SW 1271 (cell line): ENCODE measurements around the gene C8G.
A peak's percentile ranks its signal among the peaks of the same experiment; 100 is the strongest.

ENCODE experiments used
- DNase-seq, 2 experiments: peaks; one replicate each; lab custom pipeline; 2025; lab: John Stamatoyannopoulos, UW

C8G gene

GRCh38 chr9:136944519-136945332 lies at the start of gene C8G, which contains the start of gene FBXW5:
TSS of gene C8G (plus strand) at chr9:136945243. CDS start at chr9:136945321, 78 bp downstream.
TSS of gene FBXW5 (minus strand) at chr9:136944738. CDS start at chr9:136944083, 655 bp downstream.
- DNase-seq = peak; percentile 72 to 90

DNA sequence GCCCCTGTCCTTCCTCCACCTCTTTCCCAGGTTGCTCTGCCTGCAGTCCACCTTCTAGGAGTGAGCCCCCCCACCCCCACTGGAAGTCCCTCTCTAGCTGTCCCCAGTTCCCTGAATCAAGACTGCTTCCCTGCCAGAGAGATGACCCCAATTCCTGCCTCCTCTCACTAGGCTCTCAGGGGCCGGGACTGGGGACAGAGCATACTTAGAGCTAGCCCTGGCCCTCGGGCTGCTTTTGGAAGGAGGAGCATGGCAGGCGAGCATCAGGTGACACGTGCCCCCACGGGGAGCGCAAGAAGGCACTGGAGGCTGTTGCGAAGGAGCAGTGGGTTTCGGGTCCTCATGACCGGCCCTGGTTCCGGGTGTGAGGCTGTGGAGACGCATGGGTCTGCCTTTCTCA lies 49.0 kb upstream of the C8G start:
- DNase-seq = no peak

DNA sequence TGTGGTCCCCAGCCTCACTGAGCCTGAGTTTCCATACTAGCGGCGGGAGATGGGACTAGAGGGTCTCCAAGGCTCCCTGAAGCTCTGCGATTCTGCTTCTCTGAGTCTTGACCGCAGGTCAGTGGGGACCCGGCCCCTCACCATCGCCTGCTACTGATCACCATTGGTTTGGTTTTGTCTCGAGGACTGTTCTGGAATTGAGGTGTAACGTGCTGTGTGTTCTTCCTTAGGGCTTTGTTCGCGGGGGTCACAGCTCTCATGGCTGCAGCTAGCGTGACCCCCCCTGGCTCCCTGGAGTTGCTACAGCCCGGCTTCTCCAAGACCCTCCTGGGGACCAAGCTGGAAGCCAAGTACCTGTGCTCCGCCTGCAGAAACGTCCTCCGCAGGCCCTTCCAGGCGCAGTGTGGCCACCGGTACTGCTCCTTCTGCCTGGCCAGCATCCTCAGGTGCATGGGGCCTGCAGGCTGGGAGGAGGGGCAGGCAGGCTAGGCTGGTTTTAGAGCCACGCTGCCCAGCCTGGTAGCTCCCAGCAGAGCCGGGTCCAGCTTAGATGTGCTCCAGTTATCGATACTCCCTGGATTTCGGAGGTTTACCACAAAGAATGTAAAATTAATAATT lies 46.5 kb upstream of the C8G start:
- no peak for DNase-seq

DNA sequence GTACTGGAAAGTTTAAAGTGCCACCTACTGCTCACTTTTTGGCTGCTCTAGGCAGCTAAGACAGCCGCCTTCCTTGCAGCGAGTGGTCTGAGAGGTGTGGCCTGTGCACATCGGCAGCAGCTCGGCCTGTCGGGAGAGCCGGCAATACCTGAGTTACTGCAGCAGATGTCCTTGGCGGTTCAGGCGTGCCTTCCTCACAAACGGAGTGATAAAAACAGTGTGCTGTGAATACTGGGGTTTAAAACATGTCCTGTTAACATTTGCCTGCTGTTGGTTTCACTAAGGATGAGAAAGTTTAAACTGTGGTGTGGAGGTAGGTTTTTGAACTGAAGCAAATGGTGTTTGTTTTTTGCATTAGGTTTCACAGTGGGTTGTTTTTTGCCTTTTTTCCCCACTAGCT lies 45.8 kb upstream of the C8G start:
- no peak for DNase-seq

DNA sequence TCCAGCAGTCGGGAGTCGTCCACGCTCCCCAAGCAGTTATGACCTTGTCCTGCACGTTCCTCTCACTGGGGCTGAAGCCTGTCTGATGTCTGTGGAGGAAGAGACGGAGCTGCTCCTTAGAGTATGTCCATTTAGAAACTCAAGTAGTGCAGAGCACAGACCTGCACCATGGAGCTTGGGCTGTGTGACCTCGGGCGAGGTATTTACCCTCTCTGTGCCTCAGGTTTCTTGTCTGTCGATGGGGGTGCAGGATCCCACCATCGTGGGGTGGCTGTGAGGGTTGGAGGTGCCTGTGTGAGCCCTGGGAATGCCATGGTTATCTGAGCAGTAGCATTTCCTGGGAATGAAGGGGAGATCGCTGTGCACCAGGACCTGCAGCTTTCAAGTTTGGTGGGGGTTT lies 44.5 kb upstream of the C8G start:
- DNase-seq = no peak

DNA sequence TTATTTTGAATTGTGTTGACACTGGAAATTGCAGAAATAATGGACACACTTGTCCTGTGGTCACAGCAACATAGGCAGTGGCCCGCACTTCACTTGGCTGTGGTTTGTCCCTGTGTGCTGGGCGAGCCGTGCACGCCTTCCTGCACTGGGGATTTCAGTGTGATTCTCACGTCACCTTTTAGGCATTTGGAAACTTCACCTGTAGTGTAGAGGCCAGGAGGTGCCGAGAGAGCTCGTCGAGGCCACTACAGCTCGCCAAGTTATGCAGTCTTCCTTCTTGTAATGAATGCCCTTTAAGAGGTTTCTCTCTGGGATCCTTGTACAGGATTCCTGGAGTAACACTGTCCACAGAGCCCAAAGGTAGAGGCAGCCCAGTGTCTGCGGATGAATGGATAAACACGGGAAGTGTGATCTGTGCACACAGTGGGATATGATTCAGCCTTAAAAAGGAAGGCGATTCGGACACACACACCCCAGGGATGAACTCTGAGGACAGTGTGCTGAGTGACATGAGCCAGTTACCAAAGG lies 44.0 kb upstream of the C8G start:
- DNase-seq = no peak

- peak; percentile 72 to 81 for DNase-seq
Measured at GRCh38 chr9:136901516-136902258, 43.4 kb upstream of the C8G start.

- peak; percentile 26 to 77 for DNase-seq
Measured at GRCh38 chr9:136902259-136902821, 42.7 kb upstream of the C8G start.

GRCh38 chr9:136903041-136903554 lies 41.9 kb upstream of the C8G start:
- DNase-seq = no peak

- no peak for DNase-seq
Measured at GRCh38 chr9:136906266-136906665, 38.8 kb upstream of the C8G start.

GRCh38 chr9:136907011-136907914 lies 37.8 kb upstream of the C8G start:
- DNase-seq = no peak

DNA sequence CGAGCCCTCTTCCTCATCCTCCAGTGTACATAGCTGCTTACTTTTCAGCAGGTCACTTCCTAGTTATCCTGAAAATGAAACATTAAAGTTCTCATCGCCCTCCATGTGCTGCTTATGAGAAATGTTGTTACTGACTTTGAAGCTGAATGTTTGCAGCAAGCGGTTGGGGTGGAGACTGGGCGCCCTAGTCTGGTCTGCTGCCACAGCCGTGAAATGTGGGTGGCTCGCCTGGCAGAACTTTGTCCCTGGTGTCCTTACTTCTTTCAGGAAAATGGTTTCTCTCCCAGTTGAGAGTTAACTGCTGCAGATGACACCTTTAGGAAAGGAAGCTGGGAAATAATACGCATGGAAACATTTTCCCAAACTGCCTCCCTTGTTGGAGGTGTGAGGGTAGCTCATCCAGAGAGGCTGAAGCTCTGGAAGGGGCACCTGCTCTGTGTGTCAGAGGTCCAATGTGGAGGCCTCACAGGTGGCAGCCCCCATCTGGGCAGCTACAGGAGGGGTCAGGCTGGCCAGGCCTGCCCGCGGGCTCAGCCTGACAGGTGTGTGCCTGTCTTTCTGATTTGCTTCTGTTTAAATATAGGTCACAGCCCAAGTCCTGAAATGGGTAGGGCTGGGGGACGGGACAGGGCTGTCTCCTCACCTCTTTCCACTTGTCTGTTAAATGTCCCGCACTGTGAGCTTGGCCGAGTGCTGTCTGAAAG lies 34.7 kb upstream of the C8G start:
- DNase-seq = no peak

- no peak for DNase-seq
Measured at GRCh38 chr9:136910901-136911245, 34.2 kb upstream of the C8G start.

DNA sequence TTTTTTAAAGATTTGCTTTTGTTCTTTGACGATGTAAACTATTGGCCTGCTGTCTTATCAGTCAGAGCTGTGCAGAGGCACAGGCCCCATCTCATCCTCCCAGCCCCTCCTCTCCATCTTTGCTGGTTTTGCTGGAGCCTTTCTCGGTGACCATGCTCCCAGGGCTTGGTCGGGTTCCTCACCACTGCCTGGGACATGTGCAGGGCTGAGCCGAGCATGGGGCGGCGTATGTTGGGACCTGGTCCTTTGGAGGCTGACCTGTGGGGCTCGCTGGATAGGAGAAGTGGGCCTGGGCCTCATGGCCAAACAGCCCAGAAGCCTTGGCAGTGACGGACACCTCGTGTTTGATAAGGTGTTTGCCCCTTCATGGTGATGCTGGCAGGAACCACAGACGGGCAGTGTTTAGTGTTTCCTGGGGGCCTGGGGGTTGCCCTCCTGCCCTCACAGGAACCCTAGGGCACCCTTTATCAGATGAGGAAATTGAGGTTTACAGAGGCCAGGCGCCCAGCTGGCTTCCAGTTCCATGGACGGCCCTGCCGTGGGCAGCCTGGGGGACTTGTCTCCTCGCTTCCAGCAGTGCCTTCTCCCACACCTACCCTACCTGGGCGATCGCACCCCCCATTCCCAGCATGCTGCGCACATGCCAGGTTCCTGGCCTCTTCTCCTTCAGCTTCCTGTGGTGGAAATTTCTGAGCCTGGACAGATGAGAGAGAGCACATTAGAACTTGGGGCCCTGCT lies 31.2 kb upstream of the C8G start:
- no peak for DNase-seq

GRCh38 chr9:136915632-136916329 lies 29.3 kb upstream of the C8G start:
- no peak for DNase-seq

- DNase-seq = no peak
Measured at GRCh38 chr9:136916330-136917184, 28.5 kb upstream of the C8G start.

DNA sequence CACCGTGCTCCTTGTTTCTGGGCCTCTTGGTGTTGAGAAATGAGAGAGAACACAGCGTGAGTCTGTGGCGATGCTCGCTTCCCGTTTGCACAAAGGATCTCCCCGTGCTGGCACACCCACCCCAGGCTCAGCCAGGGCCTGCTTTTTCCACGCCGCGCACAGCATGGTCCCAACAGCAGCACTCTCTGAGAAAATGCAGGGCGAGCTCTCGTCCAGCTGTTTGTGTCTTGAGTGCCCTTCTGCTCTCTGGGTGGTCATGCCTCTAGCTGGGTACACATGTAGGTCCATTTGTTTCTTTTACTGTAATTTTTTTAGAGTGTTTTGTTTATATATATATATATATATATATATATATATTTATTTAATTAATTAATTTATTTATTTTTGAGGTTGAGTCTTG lies 27.1 kb upstream of the C8G start:
- DNase-seq = no peak

DNA sequence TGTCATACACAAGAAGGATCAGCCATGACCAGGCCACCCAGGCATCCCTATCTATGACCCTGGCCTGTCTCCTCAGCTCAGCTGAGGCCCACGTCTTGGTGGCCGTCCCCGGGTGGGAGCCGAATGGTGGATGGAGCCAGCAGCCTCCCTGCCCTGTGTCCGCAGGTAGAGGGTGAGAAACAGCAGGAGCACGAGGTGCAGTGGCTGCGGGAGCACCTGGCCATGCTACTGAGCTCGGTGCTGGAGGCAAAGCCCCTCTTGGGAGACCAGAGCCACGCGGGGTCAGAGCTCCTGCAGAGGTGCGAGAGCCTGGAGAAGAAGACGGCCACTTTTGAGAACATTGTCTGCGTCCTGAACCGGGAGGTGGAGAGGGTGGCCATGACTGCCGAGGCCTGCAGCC lies 25.0 kb upstream of the C8G start:
- no peak for DNase-seq
